Measurements from ENCODE around the gene GAGE13. TPM values are rescaled to one million over a fixed set of nuclear protein-coding genes. Genes with fewer than 3 reads are reported as not detected.
A peak's percentile ranks its signal among the peaks of the same experiment; 100 is the strongest.

GAGE13 gene
- total and polyA plus RNA-seq, 9 of the 15 experiments (the other 6 are each of a cell fraction or from before 2014, with no cell fraction given): 31.6 to 506 (median 154) TPM

GRCh38 chrX:49282647-49283011 lies 48.8 kb upstream of the GAGE13 start (continued):
- peak; percentile 21; the same call in 1 of the 2 replicates for TF ChIP-seq SMC3 (conservative IDR thresholded peaks at IDR 0.05; ENCODE audit: insufficient read depth, low read depth, low read length)
- no peak for TF ChIP-seq TCF3 (CRISPR knock-in tag; IDR thresholded peaks at IDR 0.05)
- TF ChIP-seq KDM2B (CRISPR knock-in tag; IDR thresholded peaks at IDR 0.05): no peak
- TF ChIP-seq, protein P1, sequence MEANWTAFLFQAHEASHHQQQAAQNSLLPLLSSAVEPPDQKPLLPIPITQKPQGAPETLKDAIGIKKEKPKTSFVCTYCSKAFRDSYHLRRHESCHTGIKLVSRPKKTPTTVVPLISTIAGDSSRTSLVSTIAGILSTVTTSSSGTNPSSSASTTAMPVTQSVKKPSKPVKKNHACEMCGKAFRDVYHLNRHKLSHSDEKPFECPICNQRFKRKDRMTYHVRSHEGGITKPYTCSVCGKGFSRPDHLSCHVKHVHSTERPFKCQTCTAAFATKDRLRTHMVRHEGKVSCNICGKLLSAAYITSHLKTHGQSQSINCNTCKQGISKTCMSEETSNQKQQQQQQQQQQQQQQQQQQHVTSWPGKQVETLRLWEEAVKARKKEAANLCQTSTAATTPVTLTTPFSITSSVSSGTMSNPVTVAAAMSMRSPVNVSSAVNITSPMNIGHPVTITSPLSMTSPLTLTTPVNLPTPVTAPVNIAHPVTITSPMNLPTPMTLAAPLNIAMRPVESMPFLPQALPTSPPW (CRISPR knock-in tag; IDR thresholded peaks at IDR 0.05): peak; percentile 31; the same call in 1 of the 2 replicates
- peak; percentile 48 for TF ChIP-seq ZFP36 (IDR thresholded peaks at IDR 0.05; ENCODE audit: low read depth, low read length, partially characterized antibody)
- TF ChIP-seq, protein P2, sequence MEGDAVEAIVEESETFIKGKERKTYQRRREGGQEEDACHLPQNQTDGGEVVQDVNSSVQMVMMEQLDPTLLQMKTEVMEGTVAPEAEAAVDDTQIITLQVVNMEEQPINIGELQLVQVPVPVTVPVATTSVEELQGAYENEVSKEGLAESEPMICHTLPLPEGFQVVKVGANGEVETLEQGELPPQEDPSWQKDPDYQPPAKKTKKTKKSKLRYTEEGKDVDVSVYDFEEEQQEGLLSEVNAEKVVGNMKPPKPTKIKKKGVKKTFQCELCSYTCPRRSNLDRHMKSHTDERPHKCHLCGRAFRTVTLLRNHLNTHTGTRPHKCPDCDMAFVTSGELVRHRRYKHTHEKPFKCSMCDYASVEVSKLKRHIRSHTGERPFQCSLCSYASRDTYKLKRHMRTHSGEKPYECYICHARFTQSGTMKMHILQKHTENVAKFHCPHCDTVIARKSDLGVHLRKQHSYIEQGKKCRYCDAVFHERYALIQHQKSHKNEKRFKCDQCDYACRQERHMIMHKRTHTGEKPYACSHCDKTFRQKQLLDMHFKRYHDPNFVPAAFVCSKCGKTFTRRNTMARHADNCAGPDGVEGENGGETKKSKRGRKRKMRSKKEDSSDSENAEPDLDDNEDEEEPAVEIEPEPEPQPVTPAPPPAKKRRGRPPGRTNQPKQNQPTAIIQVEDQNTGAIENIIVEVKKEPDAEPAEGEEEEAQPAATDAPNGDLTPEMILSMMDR (IDR thresholded peaks at IDR 0.05 in 2 of 3, conservative IDR thresholded peaks at IDR 0.05 in 1 of 3; ENCODE audit: insufficient read depth in 2 of 3, low read depth in 1 of 3, low read length in 3 of 3): peak; percentile 41 to 63 (median 58); a peak in 5 of 6 replicates
- no peak for TF ChIP-seq ZBTB17 (CRISPR knock-in tag; IDR thresholded peaks at IDR 0.05)
- TF ChIP-seq STAT6 (CRISPR knock-in tag; IDR thresholded peaks at IDR 0.05): no peak
- TF ChIP-seq KAT8 (IDR thresholded peaks at IDR 0.05; ENCODE audit: low read depth): no peak
- no peak for TF ChIP-seq ZNF239 (CRISPR knock-in tag; IDR thresholded peaks at IDR 0.05)
- TF ChIP-seq, protein P3, sequence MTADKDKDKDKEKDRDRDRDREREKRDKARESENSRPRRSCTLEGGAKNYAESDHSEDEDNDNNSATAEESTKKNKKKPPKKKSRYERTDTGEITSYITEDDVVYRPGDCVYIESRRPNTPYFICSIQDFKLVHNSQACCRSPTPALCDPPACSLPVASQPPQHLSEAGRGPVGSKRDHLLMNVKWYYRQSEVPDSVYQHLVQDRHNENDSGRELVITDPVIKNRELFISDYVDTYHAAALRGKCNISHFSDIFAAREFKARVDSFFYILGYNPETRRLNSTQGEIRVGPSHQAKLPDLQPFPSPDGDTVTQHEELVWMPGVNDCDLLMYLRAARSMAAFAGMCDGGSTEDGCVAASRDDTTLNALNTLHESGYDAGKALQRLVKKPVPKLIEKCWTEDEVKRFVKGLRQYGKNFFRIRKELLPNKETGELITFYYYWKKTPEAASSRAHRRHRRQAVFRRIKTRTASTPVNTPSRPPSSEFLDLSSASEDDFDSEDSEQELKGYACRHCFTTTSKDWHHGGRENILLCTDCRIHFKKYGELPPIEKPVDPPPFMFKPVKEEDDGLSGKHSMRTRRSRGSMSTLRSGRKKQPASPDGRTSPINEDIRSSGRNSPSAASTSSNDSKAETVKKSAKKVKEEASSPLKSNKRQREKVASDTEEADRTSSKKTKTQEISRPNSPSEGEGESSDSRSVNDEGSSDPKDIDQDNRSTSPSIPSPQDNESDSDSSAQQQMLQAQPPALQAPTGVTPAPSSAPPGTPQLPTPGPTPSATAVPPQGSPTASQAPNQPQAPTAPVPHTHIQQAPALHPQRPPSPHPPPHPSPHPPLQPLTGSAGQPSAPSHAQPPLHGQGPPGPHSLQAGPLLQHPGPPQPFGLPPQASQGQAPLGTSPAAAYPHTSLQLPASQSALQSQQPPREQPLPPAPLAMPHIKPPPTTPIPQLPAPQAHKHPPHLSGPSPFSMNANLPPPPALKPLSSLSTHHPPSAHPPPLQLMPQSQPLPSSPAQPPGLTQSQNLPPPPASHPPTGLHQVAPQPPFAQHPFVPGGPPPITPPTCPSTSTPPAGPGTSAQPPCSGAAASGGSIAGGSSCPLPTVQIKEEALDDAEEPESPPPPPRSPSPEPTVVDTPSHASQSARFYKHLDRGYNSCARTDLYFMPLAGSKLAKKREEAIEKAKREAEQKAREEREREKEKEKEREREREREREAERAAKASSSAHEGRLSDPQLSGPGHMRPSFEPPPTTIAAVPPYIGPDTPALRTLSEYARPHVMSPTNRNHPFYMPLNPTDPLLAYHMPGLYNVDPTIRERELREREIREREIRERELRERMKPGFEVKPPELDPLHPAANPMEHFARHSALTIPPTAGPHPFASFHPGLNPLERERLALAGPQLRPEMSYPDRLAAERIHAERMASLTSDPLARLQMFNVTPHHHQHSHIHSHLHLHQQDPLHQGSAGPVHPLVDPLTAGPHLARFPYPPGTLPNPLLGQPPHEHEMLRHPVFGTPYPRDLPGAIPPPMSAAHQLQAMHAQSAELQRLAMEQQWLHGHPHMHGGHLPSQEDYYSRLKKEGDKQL (CRISPR knock-in tag; IDR thresholded peaks at IDR 0.05; ENCODE audit: borderline replicate concordance): no peak
- no peak for TF ChIP-seq SIN3B (IDR thresholded peaks at IDR 0.05; ENCODE audit: low read depth)
- TF ChIP-seq ZNF140 (CRISPR knock-in tag; IDR thresholded peaks at IDR 0.05): no peak
- TF ChIP-seq C11orf30 (IDR thresholded peaks at IDR 0.05; ENCODE audit: low read depth): no peak
- TF ChIP-seq MAX (CRISPR knock-in tag; IDR thresholded peaks at IDR 0.05): peak; percentile 22

Measured in K562 (cell line).